ENCODE results near the gene ZNF445. TPM values are rescaled to one million over a fixed set of nuclear protein-coding genes. Genes with fewer than 3 reads are reported as not detected.
"Not testable (repeated sequence)": the region's sequence is repeated elsewhere in the genome, so short reads cannot be mapped to it uniquely, and the experiment has no call there.

Gene ZNF445
- total RNA-seq, 1 donor: 12.1 TPM

DNA sequence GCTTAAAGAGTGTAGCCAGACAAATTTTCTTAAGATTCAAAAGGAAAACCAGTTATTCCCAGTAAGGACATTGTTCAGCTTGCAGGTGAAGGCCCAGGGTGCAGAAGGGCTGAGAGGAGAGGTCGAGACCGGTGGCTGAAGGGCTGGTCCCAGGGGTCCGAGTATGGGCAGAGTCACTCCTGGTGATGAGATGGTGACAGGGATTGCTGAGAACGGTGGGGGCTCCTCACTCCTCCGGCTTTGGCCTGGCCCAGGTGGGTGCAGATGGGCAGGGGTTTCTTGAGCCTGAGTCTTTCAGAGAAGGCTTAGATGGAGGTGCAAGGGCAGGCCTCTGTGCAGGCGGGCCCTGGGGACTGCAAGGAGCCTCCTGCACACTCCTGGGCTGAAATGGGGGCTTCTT, 56.2 kb downstream of the ZNF445 start:
- DNase-seq (ENCODE audit: low read depth): no peak
- no peak overlapping the region for H3K4me3 ChIP-seq (ENCODE audit: low read depth, low read length)
- no peak for TF ChIP-seq CTCF (IDR thresholded peaks at IDR 0.05; ENCODE audit: insufficient read depth, low read length)

DNA sequence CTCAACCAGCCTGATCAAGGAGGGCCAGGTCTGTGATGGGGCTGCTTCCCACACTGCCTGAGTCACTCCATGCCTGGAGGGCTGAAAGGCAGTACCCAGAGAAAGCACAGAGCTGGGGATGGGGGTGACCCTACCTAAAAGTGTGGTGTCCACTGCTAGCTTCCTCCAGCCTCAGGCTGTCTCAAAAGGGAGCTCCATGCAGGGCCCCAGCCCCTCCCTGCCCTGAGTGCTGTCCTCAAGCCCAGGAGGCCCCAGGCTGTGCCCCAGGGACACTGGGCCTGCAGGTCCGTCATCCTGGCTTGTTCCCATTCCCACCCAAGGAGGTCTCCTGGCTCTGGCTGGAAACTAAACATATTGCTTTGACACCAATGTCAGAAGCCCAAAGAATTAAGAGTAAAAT, 56.8 kb downstream of the ZNF445 start:
- no peak overlapping the region for H3K4me3 ChIP-seq (ENCODE audit: low read depth, low read length)
- no peak for TF ChIP-seq CTCF (IDR thresholded peaks at IDR 0.05; ENCODE audit: insufficient read depth, low read length)
- DNase-seq (ENCODE audit: low read depth): no peak

DNA sequence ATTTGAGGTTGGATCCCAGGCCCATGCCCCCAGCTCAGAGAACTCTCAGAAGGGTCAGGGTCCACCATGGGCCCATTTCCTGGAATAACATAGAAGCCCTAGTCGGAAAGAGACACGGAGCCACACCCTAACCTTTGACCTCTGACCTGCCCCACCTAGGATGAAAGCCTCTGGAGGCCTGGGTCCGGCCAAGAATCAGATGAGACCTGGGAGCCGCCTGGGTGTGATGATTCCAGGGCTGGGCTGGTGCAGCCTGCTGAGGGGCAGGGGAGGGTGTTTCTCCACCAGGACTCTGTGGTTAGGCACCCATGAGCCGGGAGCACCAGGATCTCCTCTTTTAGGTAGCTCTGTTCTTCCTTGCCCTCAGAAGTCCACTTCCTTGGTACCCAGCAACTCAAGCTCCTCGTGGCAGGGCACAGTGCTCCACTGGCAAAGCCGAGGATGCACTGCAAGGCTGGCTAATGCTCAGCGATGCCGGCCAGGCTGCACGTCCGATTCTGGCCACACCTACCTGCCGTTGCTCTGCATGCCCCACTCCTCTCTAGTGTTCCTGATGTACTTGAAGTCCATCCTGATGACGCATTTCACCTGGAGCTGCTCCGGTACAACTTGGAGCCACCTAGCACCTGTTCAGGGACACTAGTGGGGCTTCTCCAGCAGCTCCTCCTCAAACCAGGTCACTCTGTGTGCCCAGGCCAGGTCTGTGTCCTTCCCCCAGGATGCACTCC, 57.4 kb downstream of the ZNF445 start:
- H3K4me3 ChIP-seq (ENCODE audit: low read depth, low read length): no peak overlapping the region
- TF ChIP-seq CTCF (IDR thresholded peaks at IDR 0.05; ENCODE audit: insufficient read depth, low read length): no peak
- DNase-seq (ENCODE audit: low read depth): no peak

- no peak overlapping the region for H3K4me3 ChIP-seq (ENCODE audit: low read depth, low read length)
- TF ChIP-seq CTCF (IDR thresholded peaks at IDR 0.05; ENCODE audit: insufficient read depth, low read length): no peak
- no peak for DNase-seq (ENCODE audit: low read depth)
Observed at GRCh38 chr3:44419116-44419922, 58.2 kb downstream of the ZNF445 start.

GRCh38 chr3:44418549-44418948, 58.9 kb downstream of the ZNF445 start:
- peak; percentile 49 for TF ChIP-seq CTCF (IDR thresholded peaks at IDR 0.05; ENCODE audit: insufficient read depth, low read length)
- DNase-seq (ENCODE audit: low read depth): no peak
- H3K4me3 ChIP-seq (ENCODE audit: low read depth, low read length): no peak overlapping the region

GRCh38 chr3:44418118-44418517, 59.4 kb downstream of the ZNF445 start:
- not testable (repeated sequence) for DNase-seq (ENCODE audit: low read depth); H3K4me3 ChIP-seq (ENCODE audit: low read depth, low read length)
